GM12892 (cell line): ENCODE data around the gene CD2BP2.

Experiments used
- POLR2A ChIP-seq: IDR thresholded peaks from 2 replicates; pipeline ENCODE4 v1.6.1; 2011; ENCODE audit warnings: low read depth, low read length, control low read depth
- TAF1 ChIP-seq: IDR thresholded peaks from 2 replicates; pipeline ENCODE4 v1.6.1; 2011; ENCODE audit warnings: low read depth, mild to moderate bottlenecking, control low read depth, low read length, borderline replicate concordance

DNA sequence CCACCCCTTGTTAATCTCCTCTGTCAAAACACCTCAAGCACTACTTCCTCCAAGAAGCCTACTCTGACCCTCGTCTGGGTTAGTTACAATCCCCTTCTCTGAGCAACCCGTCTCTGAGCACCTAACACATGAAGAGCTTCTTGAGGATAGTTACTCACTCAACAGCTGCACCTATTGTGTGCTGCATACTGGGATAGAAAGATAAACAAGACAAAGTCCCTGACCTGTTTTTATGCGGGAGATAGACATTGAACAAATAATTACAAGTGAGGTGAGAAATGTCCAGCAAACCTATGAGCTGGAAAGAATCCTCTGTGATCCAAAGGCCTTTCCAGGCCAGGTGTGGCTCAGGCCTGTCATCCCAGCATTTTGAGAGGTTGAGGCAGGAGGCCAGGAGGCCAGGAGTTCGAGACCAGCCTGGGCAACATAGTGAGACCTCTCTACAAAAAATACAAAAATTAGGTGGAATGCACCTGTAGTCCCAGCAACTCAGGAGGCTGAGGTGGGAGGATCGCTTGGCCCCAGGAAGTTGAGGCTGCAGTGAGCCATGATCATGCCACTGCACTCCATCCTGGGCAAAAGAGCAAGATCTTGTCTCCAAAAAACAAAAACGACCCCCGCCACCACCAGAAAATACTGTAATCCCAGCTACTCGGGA lies 46.8 kb upstream of the CD2BP2 start:
- TF ChIP-seq POLR2A (no peak), TAF1 (no peak)
